ENCODE results near the gene ATP11B.

ATP11B gene

DNA sequence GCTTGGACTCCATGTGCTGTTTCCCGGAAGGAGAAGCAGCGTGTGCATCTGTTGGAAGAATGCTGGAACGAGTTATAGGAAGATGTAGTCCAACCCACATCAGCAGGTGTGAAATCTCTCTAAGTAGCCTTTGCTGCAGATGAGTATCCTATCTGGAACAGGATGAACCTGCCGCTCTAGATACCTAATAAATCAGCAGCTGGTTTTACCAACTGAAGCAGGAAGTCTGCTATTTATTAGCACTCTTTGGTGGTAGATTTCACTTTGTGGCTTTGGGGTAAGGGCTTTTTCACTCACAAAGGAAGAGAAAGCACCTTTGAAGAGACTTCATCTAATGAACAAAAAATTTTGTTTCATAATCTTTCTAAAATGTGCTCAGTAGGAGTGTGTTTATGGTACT lies 120.6 kb downstream of the ATP11B start:
- TF ChIP-seq, protein P1, sequence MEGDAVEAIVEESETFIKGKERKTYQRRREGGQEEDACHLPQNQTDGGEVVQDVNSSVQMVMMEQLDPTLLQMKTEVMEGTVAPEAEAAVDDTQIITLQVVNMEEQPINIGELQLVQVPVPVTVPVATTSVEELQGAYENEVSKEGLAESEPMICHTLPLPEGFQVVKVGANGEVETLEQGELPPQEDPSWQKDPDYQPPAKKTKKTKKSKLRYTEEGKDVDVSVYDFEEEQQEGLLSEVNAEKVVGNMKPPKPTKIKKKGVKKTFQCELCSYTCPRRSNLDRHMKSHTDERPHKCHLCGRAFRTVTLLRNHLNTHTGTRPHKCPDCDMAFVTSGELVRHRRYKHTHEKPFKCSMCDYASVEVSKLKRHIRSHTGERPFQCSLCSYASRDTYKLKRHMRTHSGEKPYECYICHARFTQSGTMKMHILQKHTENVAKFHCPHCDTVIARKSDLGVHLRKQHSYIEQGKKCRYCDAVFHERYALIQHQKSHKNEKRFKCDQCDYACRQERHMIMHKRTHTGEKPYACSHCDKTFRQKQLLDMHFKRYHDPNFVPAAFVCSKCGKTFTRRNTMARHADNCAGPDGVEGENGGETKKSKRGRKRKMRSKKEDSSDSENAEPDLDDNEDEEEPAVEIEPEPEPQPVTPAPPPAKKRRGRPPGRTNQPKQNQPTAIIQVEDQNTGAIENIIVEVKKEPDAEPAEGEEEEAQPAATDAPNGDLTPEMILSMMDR (IDR thresholded peaks at IDR 0.05; ENCODE audit: control insufficient read depth, insufficient read depth, low read depth, low read length, missing control alignments) = no peak
- no peak for DNase-seq (ENCODE audit: low read depth)
- no peak overlapping the region for H3K4me3 ChIP-seq (ENCODE audit: control insufficient read depth, low read depth, low read length)

DNA sequence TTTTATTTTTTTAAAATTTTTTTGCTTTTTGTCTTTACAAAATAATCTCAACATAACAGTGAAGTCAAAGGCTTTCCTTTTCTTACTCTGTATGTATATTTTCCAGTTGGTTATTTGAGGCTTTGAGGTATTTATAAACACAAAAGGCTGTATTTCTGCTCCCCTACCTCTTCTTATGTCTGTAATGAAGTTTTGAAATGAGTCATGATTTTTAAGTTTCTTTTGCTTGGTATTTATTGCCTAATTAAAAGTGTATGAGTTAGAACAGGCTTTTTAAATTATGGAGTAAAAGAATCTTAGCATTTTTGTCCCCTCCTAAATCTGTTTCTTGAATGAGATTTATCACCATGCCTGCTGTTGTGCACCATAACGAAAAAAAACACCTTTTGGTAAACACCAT lies 121.0 kb downstream of the ATP11B start:
- DNase-seq (ENCODE audit: low read depth) = peak; percentile 14
- TF ChIP-seq, protein P1 (IDR thresholded peaks at IDR 0.05; ENCODE audit: control insufficient read depth, insufficient read depth, low read depth, low read length, missing control alignments) = no peak
- no peak overlapping the region for H3K4me3 ChIP-seq (ENCODE audit: control insufficient read depth, low read depth, low read length)

DNA sequence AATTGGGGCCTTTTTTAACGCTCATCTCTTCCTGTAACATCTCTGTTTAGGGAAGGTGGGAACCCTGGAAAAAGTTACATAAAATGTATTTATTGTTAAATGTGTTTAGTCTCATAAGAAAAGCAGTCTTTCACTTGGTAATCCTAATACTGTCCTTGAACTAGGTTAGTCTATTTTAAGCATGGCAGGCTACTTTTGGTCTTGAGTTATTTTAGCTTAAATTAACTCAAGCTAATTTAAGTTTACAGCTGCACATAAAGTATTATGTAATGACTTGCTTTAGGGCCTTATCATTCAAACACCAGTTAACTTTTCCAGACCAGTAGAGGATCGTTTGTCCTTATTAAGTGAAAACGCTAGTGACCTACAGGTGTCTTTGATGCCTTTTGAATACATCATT lies 123.8 kb downstream of the ATP11B start:
- H3K4me3 ChIP-seq (ENCODE audit: control insufficient read depth, low read depth, low read length) = no peak overlapping the region
- DNase-seq (ENCODE audit: low read depth) = no peak
- TF ChIP-seq, protein P1 (IDR thresholded peaks at IDR 0.05; ENCODE audit: control insufficient read depth, insufficient read depth, low read depth, low read length, missing control alignments) = no peak

DNA sequence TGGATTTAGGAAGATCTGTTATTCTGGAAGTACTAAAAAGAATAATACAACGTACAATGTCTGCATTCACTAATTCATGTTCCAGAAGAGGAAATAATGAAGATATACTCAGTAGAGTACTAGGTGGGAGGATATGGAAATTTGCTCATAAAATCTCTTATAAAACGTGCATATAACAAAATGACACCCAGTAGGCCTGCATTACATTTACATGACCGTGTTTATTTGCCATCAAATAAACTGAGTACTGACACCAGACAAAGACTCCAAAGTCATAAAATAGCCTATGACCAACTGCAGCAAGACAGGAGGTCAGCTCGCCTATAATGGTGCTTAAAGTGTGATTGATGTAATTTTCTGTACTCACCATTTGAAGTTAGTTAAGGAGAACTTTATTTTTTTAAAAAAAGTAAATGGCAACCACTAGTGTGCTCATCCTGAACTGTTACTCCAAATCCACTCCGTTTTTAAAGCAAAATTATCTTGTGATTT lies 126.6 kb downstream of the ATP11B start:
- TF ChIP-seq, protein P1 (IDR thresholded peaks at IDR 0.05; ENCODE audit: control insufficient read depth, insufficient read depth, low read depth, low read length, missing control alignments) = no peak
- no peak for DNase-seq (ENCODE audit: low read depth)
- no peak overlapping the region for H3K4me3 ChIP-seq (ENCODE audit: control insufficient read depth, low read depth, low read length)

DNA sequence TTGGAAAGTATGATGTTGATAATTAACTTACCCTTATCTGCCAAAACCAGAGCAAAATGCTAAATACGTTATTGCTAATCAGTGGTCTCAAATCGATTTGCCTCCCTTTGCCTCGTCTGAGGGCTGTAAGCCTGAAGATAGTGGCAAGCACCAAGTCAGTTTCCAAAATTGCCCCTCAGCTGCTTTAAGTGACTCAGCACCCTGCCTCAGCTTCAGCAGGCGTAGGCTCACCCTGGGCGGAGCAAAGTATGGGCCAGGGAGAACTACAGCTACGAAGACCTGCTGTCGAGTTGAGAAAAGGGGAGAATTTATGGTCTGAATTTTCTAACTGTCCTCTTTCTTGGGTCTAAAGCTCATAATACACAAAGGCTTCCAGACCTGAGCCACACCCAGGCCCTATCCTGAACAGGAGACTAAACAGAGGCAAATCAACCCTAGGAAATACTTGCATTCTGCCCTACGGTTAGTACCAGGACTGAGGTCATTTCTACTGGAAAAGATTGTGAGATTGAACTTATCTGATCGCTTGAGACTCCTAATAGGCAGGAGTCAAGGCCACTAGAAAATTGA lies 127.3 kb downstream of the ATP11B start:
- TF ChIP-seq, protein P1 (IDR thresholded peaks at IDR 0.05; ENCODE audit: control insufficient read depth, insufficient read depth, low read depth, low read length, missing control alignments) = no peak
- DNase-seq (ENCODE audit: low read depth) = no peak
- no peak overlapping the region for H3K4me3 ChIP-seq (ENCODE audit: control insufficient read depth, low read depth, low read length)

DNA sequence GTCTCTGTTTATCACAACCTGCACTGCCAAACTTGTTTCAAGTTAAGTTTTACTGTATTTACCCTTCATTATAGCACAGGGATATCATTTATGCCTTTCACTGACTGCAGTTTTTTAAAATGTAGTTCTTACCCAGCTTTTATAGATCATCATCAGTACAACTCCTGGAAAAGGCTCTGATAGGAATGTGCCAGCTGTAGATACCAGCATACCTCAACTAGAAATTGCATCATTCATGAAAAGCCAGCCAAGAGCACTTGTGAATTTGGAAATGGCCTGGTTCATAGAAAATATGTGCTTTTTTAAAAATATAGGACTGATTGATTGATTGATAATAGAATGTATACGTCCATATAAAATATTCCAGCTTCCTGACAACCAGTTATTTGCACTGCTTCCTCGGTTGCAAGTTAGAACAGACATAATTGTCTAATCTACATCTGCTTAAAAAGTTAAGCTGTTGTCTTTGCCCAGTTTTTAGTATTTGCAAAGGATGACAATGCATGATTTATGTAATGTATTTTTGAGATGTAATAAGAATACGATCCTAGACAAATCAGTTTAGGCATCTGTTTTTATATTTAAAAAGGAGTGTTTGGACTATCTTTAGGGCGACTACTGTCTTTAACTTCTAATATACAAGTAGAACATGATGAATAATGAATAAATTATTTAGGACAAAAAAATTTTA lies 128.5 kb downstream of the ATP11B start:
- no peak overlapping the region for H3K4me3 ChIP-seq (ENCODE audit: control insufficient read depth, low read depth, low read length)
- DNase-seq (ENCODE audit: low read depth) = peak; percentile 16
- TF ChIP-seq, protein P1 (IDR thresholded peaks at IDR 0.05; ENCODE audit: control insufficient read depth, insufficient read depth, low read depth, low read length, missing control alignments) = no peak

All from AG09309 (cell line).